ENCODE results near the gene SIL1.
A peak's percentile ranks its signal among the peaks of the same experiment; 100 is the strongest.

- TF ChIP-seq HNRNPUL1 (IDR thresholded peaks at IDR 0.05; ENCODE audit: low read length), result no peak
- no peak for TF ChIP-seq MAFK (IDR thresholded peaks at IDR 0.05; ENCODE audit: low read length)
- TF ChIP-seq CTCF (IDR thresholded peaks at IDR 0.05 in 2 of 3, conservative IDR thresholded peaks at IDR 0.05 in 1 of 3; ENCODE audit: insufficient read depth in 2 of 3, low read depth in 1 of 3, low read length in 3 of 3), result no peak
- TF ChIP-seq FOS (IDR thresholded peaks at IDR 0.05; ENCODE audit: extremely low read depth, insufficient read length), result no peak
- no peak for TF ChIP-seq GTF2A2 (tag; IDR thresholded peaks at IDR 0.05)
- no peak for TF ChIP-seq NR2C2 (CRISPR knock-in tag; IDR thresholded peaks at IDR 0.05)
- no peak for TF ChIP-seq NR2C2 (tag; IDR thresholded peaks at IDR 0.05)
- TF ChIP-seq ZFP36 (IDR thresholded peaks at IDR 0.05; ENCODE audit: low read depth, low read length, partially characterized antibody), result peak; percentile 30
Measured at GRCh38 chr5:139100825-139101224, 97.3 kb downstream of the SIL1 start.
